Umbilical cord (tissue), 2 donors: Measurements from ENCODE around the gene CDX1. TPM values are rescaled to one million over a fixed set of nuclear protein-coding genes. Genes with fewer than 3 reads are reported as not detected.
A peak's percentile ranks its signal among the peaks of the same experiment; 100 is the strongest.

Experiments
- DNase-seq: peaks from one replicate; pipeline ENCODE4 v3.0.0-alpha.2; 2015; ENCODE audit warnings: low spot score
- total RNA-seq: library from RNA; depleted of rRNA; stranded (reverse); fragments of >200 nt; gene quantifications from one replicate; pipeline ENCODE4 v1.2.3, GENCODE V29; 2014; ENCODE audit warnings: low replicate concordance; ENCODE audit not compliant: insufficient read depth

The CDX1 gene
- total RNA-seq, 1 donor from 2014 or later: 2.4 TPM

DNA sequence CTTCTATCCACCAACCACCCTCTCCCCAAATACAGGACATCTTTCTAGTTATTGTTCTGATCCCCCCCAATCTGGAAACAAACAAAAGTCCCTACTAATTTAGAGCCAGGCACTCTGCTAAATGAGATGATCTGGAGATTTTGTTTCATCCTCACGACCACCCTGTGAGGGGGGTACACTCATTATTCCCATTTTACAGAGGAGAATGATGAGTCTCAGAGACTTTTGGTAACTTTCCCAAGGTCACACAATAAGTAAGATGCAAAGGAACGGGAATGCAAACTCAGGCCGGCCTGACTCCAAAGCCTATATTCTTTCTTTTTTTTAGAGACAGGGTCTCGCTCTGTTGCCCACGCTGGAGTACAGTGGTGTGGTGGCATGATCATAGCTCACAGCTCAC is 20.3 kb upstream of the CDX1 start:
- DNase-seq: no peak

DNA sequence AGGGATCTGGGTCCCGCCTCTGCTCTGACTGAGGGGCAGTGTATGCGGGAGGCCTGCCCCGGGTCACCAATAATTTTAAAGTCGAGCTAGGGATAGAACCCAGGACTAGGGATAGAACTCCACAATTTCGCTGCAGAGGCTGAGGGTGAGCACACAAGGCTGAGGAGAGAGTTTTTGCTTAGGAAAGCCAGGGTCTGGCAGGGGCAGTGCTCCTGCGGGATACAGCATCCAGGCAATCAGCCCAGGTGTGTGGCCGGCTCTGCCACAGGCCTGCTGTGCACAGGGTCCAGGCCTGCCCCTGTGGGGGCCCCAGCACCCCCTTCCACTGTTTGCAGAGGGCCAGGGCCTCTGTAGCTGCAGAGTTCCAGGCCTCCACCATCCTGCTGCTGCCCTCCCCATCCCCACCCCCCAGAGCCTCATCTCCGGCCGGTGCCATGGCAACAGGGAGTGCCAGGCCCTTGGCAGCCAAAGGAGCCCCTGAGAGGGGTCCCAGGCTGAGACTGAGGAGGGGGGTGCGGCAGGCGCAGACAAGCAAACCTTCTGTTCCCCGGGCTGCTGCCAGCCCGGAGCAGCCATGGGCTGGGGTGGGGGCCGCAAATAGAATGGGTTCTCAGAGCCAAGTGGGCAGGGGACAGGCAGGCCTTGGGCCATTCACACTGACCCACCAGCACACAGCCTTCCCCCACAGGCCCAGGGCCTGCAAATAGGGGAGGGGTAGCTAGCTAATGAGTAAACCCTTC is 19.5 kb upstream of the CDX1 start:
- no peak for DNase-seq

DNA sequence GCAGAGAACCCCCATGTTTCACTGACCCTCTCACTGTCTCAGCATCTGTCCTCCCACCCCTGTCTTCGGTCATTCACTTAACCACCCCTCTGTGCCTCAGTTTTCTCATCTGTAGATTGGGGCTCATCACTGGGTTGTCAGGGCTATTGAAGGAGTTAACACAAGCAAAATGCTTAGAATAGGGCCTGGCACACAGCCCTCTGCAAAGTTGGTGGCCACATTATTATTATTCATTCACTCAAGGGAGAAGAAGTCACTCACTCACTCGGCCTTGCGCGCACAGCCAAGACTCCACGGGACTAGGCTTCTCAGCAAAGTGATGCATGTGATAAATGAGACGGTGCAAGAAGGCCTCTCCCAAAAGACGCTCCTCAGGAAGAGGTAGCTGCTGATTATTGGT is 18.9 kb upstream of the CDX1 start:
- no peak for DNase-seq

DNA sequence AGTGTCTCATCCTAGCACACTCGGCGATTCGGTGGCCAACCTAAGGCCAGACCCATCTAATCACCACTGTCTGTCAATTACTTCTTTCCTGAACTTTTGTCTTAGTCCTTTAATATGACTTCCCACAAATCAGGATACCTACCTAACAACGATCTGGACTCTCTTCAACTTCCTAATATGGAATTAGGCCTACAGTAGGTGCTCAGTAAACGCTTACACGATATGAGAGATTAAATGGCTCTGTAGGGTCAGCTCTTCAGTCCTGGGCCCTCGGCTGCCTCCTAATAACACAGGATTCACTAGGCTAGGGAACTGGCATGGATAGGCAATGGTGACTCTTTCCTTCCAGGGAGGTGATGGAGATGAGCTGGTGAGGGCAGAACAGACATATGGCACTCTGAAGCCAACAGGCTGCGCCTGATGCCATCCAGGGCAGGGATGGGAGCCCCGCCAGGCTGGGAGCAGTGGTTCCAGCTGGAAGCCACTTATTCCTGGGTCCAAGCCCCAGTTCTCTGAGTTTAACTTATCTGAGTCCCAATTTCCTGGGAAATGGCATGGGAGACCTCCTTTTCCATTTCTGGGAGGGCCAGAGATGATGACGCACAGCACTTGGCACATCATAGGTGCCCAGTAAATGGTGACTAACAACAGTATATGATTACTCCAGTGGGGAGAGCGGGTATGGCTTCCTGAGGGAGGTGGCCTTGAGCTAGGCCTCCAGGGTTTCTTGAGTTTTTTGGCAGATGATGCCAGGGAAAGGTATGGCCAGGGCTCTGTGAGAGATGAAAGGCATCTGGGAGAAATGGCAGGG is 18.3 kb upstream of the CDX1 start:
- no peak for DNase-seq

DNA sequence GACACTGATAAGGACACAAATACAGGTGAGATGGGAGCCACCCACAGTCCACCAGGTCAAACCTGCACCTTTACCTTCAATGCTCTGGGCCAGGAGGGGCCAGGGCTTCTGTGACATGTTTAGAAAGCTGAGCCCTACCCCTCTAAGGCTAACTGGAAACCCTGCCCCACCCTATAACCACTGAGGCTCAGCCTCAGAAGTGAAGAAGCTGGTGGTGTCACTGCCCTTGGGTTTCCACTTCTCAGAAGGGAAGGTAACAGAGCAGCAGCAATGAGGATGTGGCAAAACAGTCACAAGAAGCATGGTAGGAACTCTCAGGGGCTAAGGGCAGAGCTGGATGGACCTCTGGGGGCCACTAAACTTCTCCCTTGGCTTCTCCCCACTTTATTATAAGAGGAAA is 17.0 kb upstream of the CDX1 start:
- no peak for DNase-seq

DNA sequence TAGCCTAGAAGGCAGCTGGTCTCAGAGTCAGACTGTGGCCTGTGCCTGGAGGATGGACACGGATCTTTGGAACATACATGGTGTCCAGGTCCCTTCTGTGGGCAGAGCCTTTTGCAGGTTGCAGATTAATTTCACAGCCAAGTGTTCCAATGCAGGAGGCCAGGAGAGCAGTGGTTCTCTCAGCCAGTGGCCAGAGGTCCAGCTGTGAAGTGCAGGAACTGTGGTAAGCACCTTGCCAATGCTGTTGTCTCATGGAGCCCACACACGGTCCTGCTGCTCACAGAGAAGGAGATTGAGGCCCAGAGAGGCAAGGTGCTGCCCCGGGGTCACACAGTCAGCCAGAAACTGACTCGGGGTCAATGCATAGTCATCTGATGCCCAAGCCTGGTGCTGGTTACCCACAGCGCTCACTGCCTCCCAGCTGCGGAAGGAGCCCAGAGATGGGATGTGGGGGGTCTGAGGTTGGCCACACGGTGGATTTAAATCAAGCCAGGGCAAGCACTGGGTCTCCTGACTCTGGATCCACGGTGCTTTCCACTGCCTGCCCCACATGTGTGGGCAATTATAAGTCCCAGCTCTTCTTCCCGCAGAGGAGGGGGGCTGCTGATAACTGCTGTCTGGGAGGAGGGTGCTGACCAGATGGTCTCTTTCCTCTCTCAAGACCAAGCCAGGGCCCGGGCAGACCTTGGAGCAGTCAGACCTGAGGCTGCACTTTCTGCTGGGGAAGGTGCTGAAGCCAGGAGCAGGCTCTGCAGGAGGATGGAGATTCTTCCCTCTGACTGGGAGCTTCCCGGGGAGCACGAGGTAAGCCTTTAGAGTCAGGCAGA is 13.7 kb upstream of the CDX1 start:
- DNase-seq: no peak

DNA sequence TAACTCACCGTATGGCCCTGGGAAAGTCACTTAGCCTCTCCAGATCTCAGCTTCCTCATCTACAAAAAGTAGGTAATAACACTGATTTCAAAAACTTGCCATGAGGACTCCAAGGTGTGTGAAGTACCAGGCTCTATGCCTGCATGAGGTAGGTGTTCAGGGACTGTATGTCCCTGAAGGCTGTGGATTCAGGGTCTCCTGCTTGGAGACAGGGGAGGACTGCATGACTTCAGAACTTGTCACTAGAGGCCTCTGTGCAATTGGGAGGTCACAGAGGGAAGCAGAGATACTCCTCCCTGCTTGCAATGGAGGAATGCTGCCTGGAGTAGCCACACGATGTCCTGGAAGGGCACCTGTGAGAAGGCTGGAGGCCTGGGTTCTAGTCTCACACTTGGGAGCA is 13.1 kb upstream of the CDX1 start:
- no peak for DNase-seq

DNA sequence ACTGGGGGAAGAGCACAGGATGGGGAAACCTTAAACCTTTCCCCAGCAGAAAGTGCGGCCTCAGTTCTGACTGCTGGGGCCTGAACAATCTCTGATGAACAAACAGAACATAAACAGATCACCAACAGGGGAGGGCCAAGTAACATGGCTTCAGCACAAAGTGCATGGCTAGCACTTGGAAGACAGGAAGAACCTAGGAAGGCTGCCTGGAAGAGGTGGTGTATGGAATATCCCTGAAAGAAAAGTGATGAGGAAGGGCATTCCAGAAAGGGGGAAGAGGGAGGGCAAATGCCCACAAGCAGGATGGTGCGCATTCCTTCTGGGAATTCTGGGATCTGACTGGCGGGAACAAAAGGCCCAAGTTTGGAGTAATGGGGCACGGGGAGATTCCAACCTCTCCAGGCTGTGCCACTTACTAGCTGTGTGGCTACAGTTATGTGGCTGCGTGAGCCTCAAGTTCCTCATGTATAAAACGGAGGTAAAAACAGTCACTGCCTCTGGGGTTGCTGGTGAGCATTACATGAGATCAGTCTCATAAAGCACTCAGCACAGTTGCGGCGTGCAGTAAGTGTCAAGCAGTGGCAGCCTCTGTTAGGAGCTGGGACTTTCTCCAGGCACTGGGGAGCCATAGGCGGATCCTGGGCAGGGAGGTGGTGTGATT is 12.5 kb upstream of the CDX1 start:
- peak; percentile 84 for DNase-seq

DNA sequence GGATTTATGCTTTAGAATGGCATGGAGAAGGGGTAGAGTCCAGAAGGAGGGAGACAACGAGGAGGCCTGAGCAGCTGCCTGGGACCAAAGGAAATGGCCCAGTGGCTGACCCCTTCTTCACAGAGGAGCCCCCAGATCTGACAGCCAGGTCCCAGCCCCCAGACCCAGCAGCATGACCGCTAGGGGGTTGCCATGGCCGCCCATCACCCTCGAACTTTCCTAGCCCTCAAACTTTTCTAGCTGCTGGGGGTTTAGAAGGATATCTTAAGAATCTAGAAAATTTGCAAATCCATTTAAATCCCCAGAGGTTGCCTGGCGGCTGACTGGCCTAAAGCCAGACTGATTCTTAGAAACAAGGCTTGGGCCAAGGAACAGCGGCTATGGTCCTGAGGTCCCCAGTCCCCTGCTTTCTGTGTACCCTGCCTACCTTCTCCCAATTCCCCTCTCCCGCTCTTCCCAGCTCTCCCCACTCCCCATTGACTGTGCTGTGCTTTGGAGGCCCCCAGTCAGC is 11.9 kb upstream of the CDX1 start:
- DNase-seq: peak; percentile 71

DNA sequence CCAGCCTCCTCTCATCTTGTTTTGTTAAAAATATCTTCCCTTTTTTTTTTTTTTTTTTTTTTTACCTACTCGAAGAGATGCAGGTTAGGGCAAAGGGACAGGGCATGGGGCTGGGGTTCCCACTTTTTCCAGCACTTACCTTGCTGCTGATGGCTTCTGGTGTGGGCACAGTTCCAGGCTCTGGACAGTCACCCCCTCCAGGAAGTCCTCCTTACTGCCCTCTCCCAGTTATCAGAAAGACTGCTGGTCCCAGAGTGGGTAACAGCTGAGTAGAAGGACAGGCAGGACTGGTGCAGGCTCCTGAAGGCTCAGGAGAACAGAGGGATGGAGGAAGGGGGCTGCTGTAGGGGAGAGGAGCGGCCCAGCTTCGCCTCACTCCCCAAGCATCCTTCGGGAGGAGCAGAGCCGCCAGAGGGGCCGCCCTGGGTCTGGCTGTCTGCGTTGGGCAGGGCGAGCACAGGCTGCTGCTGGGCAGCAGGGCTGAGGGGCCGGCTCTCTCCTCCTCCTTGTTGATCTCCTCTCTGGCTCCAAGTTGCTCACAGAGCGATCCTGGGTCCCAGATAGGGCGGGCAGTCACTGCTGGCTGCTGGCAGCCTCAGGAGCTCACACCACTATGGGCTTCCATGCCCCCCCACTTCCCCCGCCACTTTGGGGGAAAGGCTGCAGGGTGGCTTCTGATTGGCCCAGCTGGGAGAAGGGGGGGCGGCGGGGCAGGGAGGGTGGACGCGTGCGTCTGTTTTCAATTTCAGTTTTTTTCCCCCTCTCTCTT is 11.1 kb upstream of the CDX1 start, which contains the start of gene PDGFRB:
TSS of gene PDGFRB (minus strand) at position 588 of the 769 bp plus-strand sequence. CDS start 18,798 bp downstream, outside the sequence.
- peak; percentile 98 for DNase-seq

DNA sequence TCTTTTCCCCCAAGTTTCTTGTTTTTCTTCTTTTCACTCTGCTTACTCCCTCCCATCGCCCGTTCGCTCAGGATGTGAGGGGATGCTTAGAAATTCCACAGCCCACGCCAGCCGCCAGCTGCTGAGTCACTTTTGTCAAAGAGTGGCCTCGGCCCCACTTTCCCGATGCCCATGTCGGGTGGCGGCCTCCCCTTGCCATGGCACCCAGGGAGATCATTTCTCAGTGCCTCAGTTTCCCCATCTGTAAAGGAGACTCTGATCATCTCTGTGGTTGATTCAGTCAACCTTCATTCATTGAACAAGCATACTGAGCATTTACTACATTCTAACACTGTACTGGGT is 10.6 kb upstream of the CDX1 start:
- no peak for DNase-seq

DNA sequence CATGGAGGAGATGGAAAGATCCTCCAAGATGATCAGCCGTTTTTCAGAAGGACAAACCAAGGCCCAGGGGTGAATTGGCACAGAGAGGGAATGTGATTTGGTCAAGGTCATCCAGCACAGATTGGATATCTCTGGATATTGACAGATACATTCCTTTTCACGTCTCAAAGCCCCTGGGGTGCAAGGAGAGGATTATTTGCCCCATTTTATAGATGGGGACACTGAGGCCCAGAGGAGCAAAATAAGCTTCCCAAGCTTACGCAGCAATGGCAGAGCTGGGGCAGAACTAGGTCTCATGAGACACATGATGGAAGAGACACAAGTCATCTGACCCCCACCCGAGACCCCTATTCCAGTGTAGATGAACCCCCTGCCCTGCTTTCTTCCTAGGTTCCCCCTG is 10.0 kb upstream of the CDX1 start:
- DNase-seq: no peak

DNA sequence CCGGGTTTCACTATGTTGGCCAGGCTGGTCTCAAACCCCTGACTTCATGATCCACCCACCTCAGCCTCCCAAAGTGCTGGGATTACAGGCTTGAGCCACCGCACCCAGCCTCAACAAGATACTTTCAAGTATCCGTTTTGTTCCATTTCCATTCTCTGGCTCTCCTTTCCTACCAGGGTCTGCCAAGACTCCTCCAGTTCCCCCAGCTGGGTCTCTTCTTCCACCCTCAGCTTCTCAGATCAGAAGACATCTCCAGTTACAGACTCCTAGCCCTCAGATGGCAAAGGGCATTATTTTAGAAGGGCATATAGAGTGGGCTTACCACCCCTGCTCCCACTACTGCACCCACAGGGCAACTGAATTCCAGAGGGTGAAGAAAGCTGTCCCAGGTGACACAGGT is 9.4 kb upstream of the CDX1 start:
- DNase-seq: no peak

DNA sequence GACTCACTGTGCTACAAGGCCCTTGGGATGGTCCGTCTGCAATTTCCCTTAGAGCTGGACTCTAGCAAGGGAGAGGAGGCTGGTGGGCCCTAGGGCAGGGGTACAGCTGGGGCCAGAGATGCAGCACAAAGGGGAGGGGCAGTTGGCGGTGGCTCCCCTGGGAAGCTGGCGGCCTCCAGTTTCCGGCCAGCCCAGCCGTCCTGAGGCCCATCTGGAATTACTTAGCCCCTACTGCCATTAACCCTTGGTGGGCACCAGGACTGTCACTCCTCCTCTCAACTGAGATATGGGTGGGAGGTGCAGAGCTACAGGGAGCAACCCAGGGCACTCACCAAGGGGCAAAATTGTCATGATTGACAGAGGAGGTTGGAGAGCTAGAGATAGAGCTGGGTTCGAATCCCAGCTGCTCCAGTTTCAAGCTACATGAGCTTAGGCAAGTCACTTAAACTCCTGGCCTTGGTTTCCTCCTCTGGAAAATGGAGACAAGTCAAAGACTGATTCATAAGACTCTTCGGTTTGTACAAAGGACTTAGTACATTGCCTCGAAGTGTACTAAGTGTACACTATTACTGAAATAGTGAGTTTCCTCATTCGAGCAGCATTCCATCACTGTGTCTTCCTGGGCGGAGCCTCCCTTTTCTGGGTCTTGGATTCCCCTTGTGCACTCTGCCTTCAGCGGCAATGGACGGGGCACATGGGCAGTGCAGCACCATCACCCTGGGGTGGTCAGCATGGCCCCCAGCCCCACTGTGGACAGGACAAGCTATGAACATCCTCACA is 8.2 kb upstream of the CDX1 start:
- peak; percentile 63 for DNase-seq

DNA sequence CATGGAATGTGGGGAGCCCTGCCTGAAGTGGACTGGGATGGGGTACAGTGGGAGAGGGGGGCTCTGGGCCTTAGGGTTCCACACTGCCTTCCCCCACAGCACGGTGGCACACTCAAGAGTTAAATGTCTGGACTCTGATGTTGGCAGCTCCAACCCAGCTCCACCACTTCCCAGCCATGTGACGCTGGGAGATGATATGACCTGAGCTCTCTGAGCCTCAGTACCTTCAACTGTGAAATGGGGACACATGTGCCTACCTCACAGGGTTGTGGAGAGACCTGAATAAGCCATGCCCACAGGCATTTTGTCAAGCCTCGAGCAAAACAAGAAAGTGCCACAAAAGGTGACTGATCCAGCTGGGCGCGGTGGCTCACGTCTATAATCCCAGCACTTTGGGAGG is 7.5 kb upstream of the CDX1 start:
- no peak for DNase-seq

DNA sequence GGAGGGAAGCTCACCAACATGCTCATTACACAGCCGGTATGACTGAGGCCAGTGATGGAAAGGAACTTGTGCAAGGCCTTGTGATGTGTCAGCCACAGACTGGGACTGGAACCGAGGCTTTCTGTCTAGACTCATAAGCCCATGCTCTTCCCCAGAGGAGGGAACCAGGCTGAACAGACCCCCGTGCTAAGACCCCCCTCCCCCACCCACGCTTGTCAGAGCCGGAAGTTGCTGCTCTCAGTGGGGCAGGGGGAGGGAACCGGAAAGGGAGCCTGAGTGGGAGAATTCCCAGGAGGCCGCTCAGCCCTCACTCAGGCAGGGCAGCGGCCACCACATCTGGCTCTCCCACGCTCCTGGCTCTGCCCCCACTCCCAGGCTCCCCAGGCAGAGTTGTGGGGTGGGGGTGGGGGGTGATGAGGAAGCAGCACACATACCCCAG is 6.8 kb upstream of the CDX1 start:
- peak; percentile 66 for DNase-seq

DNA sequence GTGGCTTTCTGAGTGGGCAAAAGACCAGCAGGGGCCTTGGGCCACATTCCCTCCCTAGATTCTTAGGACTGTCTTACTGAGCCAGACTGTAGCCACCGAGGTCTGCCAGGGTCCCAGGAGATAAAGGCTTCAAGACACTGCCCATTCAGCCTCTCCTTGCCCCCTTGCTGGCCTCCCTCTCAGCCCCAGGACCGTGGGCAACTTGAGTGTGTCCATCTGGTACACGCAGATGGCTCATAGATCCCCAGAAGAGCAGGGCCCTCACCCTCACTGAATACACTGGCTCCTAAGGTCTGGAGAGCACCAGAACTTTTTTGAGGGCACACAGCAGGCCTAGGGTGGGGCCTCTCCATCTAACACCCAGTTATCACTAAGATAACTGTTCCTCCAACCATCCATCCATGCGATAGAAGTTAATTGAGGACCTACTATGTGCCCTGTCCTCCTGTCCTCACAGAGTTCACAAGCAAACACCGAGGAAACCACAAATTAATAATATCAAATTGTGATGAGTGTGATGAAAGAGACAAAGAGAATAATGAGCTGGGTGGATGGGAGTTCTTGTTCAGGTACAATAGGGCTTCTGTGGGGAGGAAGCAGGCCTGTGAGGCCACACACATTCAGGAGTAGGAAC is 6.0 kb upstream of the CDX1 start:
- DNase-seq: no peak

DNA sequence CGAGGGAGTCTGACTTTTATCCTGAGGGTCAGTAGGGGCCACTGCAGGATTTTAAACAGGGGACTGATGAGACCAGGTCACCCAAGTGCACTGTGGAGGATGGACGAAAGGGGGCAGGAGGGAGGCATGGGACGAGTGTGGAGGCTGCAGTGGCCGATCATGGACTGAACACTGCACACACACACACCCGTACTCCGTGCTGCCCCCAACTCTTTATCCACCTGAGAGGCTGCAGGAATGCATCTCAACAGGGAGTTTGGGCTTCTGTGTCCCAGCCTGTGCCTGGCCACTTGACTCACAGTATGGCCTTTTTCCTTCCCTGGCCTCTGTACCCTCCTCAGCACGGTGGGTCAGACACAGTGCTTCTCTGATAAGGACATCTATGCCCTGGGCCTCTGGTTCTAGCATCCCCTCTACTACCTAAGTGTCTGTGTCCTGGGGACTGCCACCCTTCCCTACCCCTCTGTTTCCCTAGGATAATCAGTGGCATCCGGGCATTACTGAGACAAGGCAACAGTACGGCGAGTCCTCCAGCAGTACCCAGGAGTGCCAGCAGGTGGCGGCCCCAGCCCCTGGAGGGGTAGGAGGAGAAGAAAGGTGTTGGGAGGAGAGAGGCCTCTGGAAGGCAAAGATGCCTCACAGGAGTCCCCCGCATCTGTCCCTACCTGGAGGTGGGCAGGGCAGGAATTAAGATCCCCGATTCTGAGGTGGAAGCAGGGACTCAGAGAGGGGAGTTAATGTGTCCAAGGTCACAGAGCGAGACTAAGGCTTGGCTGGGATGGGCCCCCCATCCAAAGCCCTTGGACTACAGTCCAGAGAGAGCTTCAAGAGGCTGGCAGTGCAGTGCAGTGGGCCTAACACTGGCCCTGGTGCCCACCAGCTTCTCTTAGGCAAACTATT is 5.1 kb upstream of the CDX1 start:
- peak; percentile 64 for DNase-seq
